Coronary artery (tissue), 2 donors: Measurements from ENCODE around the gene APOLD1.
A peak's percentile ranks its signal among the peaks of the same experiment; 100 is the strongest.

Experiments used
- DNase-seq: peaks from one replicate; pipeline ENCODE4 v3.0.0-alpha.2; 2017; ENCODE audit warnings: low spot score
- H3K27ac ChIP-seq, 2 donors: fragments of 200-600 bp; sonication (generic); one replicate each; pipeline ENCODE4 v1.5.1; 2016 to 2019
- H3K4me3 ChIP-seq: fragments of 200-600 bp; sonication (generic); 2 replicates; pipeline ENCODE4 v1.5.1; 2016; ENCODE audit warnings: mild to moderate bottlenecking, moderate library complexity
- TF ChIP-seq, protein P1 (sequence below): fragments of 200-600 bp; sonication (generic); IDR thresholded peaks from one replicate; pipeline ENCODE4 v1.5.1; 2019; ENCODE audit warnings: antibody characterized with exemption

Gene APOLD1

DNA sequence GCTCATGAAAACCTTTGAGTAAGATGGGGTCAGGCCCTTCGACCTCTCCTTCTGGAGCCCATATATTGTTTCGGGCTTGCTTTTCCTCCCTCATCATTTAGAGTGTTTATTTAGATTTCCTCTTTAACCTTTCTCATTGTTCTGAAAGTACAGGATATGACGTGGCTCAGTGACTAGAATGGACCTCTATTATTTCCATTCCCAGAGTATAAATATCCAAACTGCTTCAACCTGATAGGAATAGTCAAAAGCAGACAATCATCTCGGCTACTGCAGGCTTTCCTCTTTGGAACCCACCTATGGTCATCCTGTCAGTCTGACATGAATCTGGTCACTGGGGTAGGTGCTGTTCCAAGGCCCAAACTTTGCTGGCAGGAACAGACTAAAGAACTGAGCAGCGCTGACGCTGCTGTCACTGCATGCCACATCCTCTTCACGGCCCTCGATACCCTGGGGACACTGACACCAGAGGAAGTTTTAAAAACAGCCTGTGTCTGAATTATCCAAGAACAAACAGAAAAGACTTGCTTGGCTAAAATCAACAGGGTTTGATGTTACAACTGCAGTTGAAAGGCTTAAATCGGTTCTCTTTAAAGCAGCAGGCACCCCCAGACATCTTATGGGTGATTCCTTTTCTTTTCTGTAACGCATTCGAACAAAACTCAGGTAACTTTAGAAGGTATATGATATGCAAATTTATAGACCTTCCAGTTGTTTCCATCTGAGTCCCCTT lies 22.7 kb downstream of the APOLD1 start:
- DNase-seq: no peak
- Histone ChIP-seq H3K27ac (peak overlapping the region; percentile 37 to 78), H3K4me3 (no peak overlapping the region)
- TF ChIP-seq, protein P1, sequence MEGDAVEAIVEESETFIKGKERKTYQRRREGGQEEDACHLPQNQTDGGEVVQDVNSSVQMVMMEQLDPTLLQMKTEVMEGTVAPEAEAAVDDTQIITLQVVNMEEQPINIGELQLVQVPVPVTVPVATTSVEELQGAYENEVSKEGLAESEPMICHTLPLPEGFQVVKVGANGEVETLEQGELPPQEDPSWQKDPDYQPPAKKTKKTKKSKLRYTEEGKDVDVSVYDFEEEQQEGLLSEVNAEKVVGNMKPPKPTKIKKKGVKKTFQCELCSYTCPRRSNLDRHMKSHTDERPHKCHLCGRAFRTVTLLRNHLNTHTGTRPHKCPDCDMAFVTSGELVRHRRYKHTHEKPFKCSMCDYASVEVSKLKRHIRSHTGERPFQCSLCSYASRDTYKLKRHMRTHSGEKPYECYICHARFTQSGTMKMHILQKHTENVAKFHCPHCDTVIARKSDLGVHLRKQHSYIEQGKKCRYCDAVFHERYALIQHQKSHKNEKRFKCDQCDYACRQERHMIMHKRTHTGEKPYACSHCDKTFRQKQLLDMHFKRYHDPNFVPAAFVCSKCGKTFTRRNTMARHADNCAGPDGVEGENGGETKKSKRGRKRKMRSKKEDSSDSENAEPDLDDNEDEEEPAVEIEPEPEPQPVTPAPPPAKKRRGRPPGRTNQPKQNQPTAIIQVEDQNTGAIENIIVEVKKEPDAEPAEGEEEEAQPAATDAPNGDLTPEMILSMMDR: no peak

DNA sequence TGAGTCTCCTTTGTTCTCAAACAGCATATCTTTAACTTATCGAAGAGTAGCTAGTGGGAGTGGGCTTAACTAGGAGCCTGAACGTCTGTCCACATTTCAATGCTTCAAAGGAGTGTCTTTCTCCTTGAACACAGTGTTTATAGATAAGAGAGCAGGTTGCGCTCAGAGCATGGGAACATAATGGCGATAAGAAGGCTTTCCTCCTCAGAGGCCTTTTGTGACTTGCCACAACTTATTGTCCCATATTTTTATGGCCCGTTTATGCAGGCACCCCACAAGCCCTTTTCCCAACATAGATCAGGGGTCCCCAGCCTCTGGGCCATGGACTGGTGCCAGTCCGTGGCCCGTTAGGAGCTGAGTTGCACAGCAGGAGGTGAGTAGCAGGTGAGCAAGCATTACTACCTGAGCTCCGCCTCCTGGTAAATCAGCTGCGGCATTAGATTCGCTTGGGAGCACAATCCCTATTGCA lies 25.1 kb downstream of the APOLD1 start:
- TF ChIP-seq, protein P1: no peak
- no peak for DNase-seq
- Histone ChIP-seq H3K27ac (no peak overlapping the region), H3K4me3 (no peak overlapping the region)

DNA sequence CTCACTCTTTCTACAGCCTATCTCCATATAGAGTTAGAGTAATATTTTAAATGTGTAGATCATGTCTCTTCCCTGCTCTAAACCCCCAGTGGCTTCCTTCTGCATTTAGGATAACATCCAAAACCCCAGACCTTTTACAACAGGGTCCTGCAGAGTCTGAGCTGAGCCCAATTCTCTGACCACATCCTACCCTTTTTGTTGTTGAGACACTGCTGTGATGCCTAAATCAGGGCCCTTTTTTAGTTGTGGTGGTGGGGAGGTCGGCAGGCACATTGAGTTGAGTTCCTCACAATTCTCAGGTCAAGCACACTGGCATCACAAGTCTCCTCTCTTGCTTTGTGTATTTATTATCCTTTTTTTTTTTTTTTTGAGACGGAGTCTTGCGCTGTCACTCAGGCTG lies 25.9 kb downstream of the APOLD1 start:
- no peak for DNase-seq
- no peak overlapping the region for H3K4me3 ChIP-seq
- H3K27ac ChIP-seq: no peak overlapping the region
- TF ChIP-seq, protein P1: no peak

DNA sequence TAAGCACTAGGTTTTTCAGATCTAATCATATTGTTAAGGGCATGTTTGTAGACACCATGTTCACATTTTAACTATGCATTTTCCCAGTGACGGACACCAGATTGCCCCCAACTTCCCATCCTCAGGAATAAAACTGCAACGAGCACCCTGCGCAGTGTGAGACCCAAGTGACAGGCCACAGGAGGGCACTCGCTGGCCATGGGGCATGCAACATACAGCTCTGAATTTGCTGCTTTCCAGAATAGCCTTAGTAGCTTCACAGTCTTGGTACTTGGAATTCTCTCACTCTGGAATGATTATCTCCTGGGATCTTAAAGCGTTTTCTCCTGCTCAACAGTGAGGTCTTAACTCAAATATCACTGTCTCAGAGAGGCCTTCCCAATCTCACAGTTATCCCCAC lies 26.7 kb downstream of the APOLD1 start:
- TF ChIP-seq, protein P1: no peak
- H3K4me3 ChIP-seq: no peak overlapping the region
- DNase-seq: no peak
- no peak overlapping the region for H3K27ac ChIP-seq

DNA sequence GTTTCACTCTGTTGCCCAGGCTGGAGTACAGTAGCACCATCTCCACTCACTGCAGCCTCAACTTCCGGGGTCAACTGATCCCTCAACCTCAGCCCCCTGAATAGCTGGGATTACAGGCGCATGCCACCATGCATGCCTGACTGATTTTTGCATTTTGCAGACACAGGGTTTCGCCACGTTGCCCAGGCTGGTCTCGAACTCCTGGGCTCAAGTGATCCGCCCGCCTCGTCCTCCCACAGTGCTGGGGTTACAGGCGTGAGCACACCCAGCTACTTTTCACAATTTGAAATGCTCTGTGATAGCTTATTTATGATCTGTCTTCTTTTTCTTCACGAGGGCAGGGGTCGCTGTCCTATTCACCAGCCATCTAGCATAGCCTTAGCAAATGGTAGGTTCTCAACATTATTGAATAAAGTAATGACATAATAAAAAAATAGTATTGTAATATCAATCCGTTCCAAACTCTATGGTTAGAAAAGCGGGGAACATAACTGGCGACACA lies 27.2 kb downstream of the APOLD1 start:
- TF ChIP-seq, protein P1: no peak
- H3K4me3 ChIP-seq: peak overlapping the region; percentile 83
- DNase-seq: no peak
- H3K27ac ChIP-seq: no peak overlapping the region

DNA sequence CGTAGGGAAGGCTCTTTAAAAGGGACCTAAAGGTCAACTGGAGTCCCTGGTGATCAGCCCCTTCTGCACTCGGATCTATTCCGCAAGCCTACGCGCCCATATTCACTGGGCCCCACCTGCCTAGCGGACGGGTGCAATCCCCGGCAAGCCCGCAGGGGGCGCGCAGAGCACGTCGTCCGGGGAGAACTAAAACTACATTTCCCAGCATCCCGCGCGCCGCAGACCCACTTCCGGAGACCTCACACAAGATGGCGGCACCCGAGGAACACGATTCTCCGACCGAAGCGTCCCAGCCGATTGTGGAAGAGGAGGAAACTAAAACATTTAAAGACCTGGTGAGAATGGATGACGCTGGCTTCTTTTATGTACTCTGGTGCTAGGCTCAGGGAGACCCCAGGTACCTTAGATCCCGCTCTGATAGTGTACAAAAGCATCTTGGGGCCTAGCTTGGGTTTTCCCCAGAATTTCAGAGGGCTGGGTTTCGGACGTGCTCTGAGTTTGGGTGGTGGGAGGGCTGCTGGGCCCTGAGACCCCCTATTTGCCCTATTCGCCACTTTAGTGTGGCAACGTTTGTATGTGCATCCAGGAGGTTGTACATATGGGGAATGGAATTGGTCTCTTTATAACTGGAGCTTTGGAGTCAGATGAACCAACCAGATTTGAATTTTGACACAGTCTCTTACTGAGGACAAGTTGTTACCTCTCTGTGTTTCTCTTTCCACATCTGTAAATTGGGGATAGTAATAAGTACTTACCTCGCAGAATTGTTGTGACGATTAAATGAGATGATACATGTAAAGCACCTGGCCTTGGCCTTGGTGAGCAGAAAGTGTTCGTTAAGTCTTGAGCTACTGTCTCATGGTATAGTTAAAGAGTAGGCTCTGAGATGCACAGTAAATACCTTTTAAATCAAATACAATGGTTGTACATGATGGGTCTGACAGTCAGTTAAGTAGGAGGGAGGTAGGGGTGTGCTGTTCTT lies 28.0 kb downstream of the APOLD1 start, which contains the start of gene DDX47:
DDX47 (plus strand) TSS at position 227 of the 982 bp plus-strand sequence; CDS start at position 249, 22 bp downstream.
- DNase-seq: peak; percentile 93
- TF ChIP-seq, protein P1: peak; percentile 83
- peak within 1 kb of the TSS; percentile 83 for H3K4me3 ChIP-seq
- peak within 1 kb of the TSS; percentile 59 to 71 for H3K27ac ChIP-seq
